Stimulated activated CD4-positive, alpha-beta T cell treated with anti-CD3 and anti-CD28 coated beads, Interleukin-2, amount 100 ng/mL, for 4 hours (primary cell): ENCODE measurements around the gene SPAG6.

Experiments used
- DNase-seq: peaks from one replicate; pipeline ENCODE4 v3.0.0-alpha.2; 2020; ENCODE audit warnings: low read depth

Gene SPAG6

DNA sequence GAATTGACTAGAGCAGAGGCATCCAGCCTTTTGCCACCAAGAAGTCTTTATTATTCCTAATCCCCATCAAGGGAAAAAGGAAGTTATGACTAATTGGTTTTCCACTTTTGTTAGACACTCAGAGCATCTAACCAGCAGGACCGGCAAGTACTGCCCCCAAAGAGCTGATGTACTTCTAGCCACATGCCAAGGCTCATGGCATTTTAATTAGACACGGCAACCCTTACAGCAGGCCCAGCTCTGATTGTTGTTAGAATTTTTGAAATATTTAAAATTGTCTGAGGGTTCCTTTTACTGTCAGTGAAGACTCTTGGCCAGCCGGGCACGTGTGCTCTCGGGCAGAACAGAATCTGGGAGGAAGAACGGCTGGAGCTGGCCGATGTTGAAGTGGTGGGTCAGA is 114.8 kb downstream of the SPAG6 start:
- DNase-seq: no peak

DNA sequence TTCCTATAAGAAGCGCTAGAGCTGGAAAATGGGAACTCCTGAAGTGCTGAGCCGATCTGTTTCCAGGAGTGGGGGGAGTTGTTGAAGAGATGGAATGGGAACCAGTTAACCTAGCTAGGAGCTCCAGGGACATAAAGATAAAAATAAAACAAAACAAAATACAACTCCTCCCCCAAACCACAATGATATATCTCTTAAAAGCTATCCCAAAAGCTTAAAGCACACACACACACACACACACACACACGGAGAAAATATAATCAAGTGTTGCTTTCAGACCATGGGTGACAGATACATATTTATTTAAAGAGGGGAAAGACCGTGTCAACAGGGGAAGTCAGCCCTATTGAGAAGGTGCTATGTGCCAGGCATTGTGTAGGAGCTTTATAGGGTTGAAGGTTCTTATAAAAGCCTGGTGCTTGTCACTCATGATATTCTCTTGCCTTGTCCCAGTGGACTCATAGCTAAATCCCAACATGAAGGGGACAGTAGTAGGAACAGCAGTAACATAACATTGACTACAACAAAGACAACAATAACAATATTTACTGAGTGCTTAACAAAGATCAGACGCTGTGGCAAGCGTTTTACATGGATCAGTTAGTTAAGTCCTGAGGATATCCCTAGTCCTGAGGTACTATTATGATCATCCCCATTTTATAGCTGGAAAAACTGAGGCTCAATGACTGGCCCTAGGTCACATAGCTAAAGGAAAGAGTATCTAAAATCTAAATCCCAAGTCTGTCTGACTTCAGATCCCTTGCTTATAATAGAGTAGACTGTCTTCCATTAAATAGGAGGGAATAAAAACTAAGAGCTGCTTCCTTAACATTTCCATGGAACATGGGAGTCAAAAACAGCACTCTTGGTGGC is 115.5 kb downstream of the SPAG6 start:
- DNase-seq: no peak

DNA sequence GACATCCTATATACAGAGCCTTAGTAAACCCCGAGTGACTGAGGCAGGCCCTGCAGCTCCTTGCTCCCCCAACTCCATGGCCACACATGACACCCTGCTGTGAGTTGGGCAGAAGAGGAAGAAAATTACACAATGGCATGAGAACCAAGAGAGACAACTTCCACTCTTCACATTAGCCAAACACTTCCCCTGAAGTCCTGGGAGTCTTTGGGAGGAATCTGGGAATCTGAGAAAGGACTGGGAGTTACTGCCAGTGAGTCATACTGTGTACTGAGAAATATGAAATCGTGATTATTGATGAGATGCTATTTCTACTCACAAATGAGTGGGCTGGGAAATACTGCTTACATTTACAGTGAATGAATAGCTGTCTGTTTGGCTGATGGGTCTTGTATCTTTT is 116.6 kb downstream of the SPAG6 start:
- no peak for DNase-seq

DNA sequence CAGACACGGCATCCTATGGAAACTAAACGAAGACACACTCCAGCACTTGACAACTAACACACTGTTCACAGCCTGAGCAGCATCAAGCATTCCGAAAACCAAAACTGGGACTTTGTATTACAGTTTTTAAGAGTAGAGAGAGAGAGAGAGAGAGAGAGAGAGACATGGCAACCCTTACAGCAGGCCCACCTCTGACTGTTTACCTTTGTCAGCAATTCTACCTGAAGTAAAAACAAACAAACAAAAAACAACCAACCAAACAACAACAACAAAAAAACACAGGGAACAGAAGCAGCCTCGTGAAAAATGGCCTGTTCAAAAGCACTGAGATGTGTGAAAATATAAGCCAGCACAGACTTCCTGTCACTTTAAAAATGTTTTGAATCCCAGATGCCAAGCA is 118.0 kb downstream of the SPAG6 start:
- DNase-seq: no peak

DNA sequence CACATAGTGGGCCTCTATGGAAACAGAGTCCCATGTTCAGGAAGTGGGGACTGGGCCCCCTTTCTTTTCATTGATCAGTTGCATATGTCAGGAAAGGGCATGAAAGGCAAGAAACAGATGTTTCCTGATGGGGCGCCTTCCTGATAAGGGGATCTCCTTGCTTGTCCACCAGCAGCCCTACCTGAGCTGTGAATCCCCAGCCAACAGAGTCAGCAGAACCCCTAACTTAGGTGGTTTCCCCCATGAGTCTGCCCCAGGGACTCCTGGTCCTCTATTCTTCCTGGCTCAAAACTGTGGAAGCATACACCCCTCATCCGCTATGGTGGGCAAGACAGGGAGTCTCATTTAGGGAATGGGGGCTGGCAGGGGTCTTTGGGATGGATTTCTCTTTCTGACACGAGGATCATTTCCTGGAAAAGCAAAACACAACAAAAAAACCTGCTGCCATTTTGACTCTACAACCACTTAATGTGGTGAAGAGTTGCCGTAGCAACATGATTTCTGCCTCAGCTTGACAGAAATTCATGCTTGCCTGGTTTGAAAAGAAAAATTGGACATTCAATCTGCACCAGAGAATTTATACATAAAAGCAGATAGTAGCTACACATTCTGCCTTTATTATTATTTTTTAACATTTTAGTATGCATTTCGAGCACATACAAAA is 119.8 kb downstream of the SPAG6 start:
- DNase-seq: no peak

DNA sequence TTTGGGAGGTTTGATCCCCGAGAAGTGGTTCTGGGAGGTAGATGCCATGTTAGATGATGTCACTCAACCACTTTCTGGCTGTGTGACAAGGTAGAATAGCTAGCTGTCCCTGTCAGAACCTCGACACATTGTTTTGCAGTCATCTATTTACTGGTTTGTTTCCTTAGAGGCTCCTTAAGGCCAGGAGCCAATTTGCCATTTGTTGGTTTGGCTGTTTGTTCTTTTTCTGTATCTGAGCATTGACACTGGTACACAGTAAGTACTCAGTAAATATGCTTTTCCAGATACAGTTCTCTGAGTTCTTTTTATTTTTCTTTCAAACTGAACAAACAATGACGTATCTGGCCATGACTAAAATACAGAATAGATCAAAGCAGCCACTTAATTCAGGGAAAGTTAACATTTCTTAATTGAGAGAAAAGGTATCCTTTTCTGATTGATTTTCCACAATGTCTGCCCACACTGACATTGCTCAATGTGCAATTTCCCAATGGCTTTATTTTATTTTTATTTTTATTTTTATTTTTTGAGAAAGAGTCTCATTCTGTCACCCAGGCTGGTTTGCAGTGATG is 121.6 kb downstream of the SPAG6 start:
- DNase-seq: no peak
